Astrocyte (in vitro differentiated cells and primary cell): Measurements from ENCODE around the gene SSX7.
"Not testable (repeated sequence)": the region's sequence is repeated elsewhere in the genome, so short reads cannot be mapped to it uniquely, and the experiment has no call there.

Experiments
- CTCF ChIP-seq: IDR thresholded peaks from 2 replicates; pipeline ENCODE4 v1.5.1; 2011; ENCODE audit warnings: low read depth, mild to moderate bottlenecking, inconsistent platforms, low read length, moderate library complexity; ENCODE audit not compliant: insufficient read depth
- EZH2 ChIP-seq: IDR thresholded peaks from 2 replicates; pipeline ENCODE4 v1.6.1; 2012; ENCODE audit warnings: mild to moderate bottlenecking, low read length, inconsistent platforms; ENCODE audit not compliant: insufficient read depth

- TF ChIP-seq CTCF, EZH2: not testable (repeated sequence)
Observed at GRCh38 chrX:52655475-52655874, 775 bp upstream of the SSX7 start.
